ENCODE results near the gene TBC1D22A. TPM values are rescaled to one million over a fixed set of nuclear protein-coding genes. Genes with fewer than 3 reads are reported as not detected.
A peak's percentile ranks its signal among the peaks of the same experiment; 100 is the strongest.

TBC1D22A gene
- total and polyA plus RNA-seq, 2 experiments from 2014 or later, result 9.6 to 13.3 TPM

DNA sequence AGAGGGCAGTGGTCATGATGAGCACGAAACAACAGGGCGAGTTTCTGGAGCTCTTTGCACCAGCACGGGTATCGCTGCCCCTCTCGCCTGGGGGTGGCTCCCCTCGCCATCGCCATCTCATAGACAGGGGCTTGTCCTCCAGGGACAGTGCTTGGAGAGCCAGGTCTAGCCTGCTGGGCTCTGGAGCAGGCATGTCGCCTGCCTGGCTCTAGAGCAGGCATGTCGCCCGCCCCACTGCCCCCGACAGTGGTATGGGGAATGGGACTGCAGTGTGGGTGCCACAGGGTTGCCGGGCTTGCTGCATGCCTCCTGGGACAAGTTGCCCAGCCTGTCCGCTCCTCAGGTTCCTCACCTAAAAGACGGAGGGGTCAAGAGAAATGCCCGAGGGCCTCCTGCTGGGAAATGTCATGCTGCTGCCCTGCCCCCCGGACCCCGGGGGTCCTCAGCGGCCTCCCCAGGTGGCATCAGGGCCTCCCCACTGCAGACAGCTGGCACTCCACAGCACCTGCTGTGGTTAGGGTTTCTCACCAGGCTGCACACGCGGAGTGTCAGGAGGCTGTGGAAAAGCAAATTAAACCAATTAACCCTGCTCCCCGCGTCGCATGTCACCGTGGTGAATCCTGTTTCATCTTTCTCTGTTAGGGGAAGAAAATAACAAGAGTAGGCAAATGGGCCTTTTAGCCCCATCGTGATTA lies 403.0 kb downstream of the TBC1D22A start (continued):
- TF ChIP-seq, protein P1, sequence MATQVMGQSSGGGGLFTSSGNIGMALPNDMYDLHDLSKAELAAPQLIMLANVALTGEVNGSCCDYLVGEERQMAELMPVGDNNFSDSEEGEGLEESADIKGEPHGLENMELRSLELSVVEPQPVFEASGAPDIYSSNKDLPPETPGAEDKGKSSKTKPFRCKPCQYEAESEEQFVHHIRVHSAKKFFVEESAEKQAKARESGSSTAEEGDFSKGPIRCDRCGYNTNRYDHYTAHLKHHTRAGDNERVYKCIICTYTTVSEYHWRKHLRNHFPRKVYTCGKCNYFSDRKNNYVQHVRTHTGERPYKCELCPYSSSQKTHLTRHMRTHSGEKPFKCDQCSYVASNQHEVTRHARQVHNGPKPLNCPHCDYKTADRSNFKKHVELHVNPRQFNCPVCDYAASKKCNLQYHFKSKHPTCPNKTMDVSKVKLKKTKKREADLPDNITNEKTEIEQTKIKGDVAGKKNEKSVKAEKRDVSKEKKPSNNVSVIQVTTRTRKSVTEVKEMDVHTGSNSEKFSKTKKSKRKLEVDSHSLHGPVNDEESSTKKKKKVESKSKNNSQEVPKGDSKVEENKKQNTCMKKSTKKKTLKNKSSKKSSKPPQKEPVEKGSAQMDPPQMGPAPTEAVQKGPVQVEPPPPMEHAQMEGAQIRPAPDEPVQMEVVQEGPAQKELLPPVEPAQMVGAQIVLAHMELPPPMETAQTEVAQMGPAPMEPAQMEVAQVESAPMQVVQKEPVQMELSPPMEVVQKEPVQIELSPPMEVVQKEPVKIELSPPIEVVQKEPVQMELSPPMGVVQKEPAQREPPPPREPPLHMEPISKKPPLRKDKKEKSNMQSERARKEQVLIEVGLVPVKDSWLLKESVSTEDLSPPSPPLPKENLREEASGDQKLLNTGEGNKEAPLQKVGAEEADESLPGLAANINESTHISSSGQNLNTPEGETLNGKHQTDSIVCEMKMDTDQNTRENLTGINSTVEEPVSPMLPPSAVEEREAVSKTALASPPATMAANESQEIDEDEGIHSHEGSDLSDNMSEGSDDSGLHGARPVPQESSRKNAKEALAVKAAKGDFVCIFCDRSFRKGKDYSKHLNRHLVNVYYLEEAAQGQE (IDR thresholded peaks at IDR 0.05; ENCODE audit: unreplicated experiment), result no peak
- TF ChIP-seq JUNB (IDR thresholded peaks at IDR 0.05; ENCODE audit: unreplicated experiment), result no peak
- no peak for TF ChIP-seq ZNF114 (CRISPR knock-in tag; IDR thresholded peaks at IDR 0.05)
- TF ChIP-seq, protein P2, sequence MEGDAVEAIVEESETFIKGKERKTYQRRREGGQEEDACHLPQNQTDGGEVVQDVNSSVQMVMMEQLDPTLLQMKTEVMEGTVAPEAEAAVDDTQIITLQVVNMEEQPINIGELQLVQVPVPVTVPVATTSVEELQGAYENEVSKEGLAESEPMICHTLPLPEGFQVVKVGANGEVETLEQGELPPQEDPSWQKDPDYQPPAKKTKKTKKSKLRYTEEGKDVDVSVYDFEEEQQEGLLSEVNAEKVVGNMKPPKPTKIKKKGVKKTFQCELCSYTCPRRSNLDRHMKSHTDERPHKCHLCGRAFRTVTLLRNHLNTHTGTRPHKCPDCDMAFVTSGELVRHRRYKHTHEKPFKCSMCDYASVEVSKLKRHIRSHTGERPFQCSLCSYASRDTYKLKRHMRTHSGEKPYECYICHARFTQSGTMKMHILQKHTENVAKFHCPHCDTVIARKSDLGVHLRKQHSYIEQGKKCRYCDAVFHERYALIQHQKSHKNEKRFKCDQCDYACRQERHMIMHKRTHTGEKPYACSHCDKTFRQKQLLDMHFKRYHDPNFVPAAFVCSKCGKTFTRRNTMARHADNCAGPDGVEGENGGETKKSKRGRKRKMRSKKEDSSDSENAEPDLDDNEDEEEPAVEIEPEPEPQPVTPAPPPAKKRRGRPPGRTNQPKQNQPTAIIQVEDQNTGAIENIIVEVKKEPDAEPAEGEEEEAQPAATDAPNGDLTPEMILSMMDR (conservative IDR thresholded peaks at IDR 0.05; ENCODE audit: low read depth in 2 of 2), result no peak
- no peak for TF ChIP-seq EZH2 (IDR thresholded peaks at IDR 0.05; ENCODE audit: low read depth, unreplicated experiment)
- TF ChIP-seq ZNF331 (CRISPR knock-in tag; IDR thresholded peaks at IDR 0.05; ENCODE audit: low read depth), result no peak
- no peak for TF ChIP-seq POLR2AphosphoS5 (IDR thresholded peaks at IDR 0.05; ENCODE audit: low read depth)
- TF ChIP-seq CREB1 (CRISPR knock-in tag; IDR thresholded peaks at IDR 0.05; ENCODE audit: low read depth), result no peak
- TF ChIP-seq EZH2phosphoT487 (IDR thresholded peaks at IDR 0.05; ENCODE audit: unreplicated experiment), result no peak
- no peak for TF ChIP-seq STAT1 (IDR thresholded peaks at IDR 0.05; ENCODE audit: unreplicated experiment)
- no peak for TF ChIP-seq NANOG (IDR thresholded peaks at IDR 0.05; ENCODE audit: borderline replicate concordance)

DNA sequence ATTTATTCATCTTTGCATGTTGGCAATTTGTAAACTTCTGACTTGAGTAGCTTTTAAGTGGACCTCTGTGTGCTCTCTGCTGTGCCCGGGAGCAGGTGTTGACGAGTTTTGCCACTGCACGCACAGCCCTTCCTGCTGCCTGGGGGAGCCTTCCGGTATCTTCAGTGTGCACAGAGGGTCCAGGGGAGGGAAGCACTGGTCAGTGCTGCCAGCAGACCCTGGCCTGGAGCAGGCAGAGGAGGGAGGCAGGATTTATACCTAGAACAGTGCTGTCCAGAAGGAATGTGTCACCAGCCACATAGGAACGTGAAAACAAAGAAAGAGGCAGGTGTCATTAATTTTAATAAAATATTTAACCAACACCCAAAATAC lies 403.6 kb downstream of the TBC1D22A start:
- no peak for ATAC-seq
- Histone ChIP-seq H3K4me2 (no peak overlapping the region), H2AFZ (no peak overlapping the region), H3F3A (replicated peaks; ENCODE audit: low read depth) (no peaks in the 10 kb centered on the region), H3K36me3 (ENCODE audit: insufficient read depth) (peaks cover 3% of the 10 kb centered on the region; the same call in 1 of the 2 replicates), H3K27me3 (ENCODE audit: insufficient read depth) (no peaks in the 10 kb centered on the region), H3K4me3 (no peak overlapping the region), H3K79me2 (replicated peaks; ENCODE audit: insufficient read depth) (no peaks in the 10 kb centered on the region), H3K9me2 (ENCODE audit: insufficient read depth) (no peaks in the 10 kb centered on the region), H4K20me1 (replicated peaks; ENCODE audit: insufficient read depth) (no peaks in the 10 kb centered on the region), H3K27ac (ENCODE audit: low read depth) (no peak overlapping the region), H3K4me1 (ENCODE audit: insufficient read depth) (no peaks in the 10 kb centered on the region)
- Mint-ChIP-seq H3K9me3 (peaks cover 17% of the 10 kb centered on the region), H3K4me3 (no peak overlapping the region), H3K27me3 (ENCODE audit: insufficient read depth, low read depth, poor library complexity) (peaks cover 5% of the 10 kb centered on the region), H3K27ac (peak overlapping the region; percentile 78; the same call in 1 of the 2 replicates), H3K36me3 (ENCODE audit: low read depth) (peaks cover 14% of the 10 kb centered on the region), H3K4me1 (0 out of 3 replicates have a peak, but pooled peaks cover 2% of the 10 kb centered on the region)
- DNase-seq (ENCODE audit: low spot score), result no peak
- no peak for TF ChIP-seq ZNF114 (CRISPR knock-in tag; IDR thresholded peaks at IDR 0.05)
- TF ChIP-seq EZH2 (IDR thresholded peaks at IDR 0.05; ENCODE audit: low read depth, unreplicated experiment), result no peak
- TF ChIP-seq, protein P2 (conservative IDR thresholded peaks at IDR 0.05; ENCODE audit: low read depth in 2 of 2), result no peak
- TF ChIP-seq ZNF331 (CRISPR knock-in tag; IDR thresholded peaks at IDR 0.05; ENCODE audit: low read depth), result no peak
- no peak for TF ChIP-seq NANOG (IDR thresholded peaks at IDR 0.05; ENCODE audit: borderline replicate concordance)
- no peak for TF ChIP-seq POLR2AphosphoS5 (IDR thresholded peaks at IDR 0.05; ENCODE audit: low read depth)
- TF ChIP-seq EZH2phosphoT487 (IDR thresholded peaks at IDR 0.05; ENCODE audit: unreplicated experiment), result no peak
- TF ChIP-seq, protein P1 (IDR thresholded peaks at IDR 0.05; ENCODE audit: unreplicated experiment), result no peak
- no peak for TF ChIP-seq STAT1 (IDR thresholded peaks at IDR 0.05; ENCODE audit: unreplicated experiment)
- TF ChIP-seq, protein P3, sequence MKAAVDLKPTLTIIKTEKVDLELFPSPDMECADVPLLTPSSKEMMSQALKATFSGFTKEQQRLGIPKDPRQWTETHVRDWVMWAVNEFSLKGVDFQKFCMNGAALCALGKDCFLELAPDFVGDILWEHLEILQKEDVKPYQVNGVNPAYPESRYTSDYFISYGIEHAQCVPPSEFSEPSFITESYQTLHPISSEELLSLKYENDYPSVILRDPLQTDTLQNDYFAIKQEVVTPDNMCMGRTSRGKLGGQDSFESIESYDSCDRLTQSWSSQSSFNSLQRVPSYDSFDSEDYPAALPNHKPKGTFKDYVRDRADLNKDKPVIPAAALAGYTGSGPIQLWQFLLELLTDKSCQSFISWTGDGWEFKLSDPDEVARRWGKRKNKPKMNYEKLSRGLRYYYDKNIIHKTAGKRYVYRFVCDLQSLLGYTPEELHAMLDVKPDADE (IDR thresholded peaks at IDR 0.05), result no peak
